ENCODE data around the gene GART.
A peak's percentile ranks its signal among the peaks of the same experiment; 100 is the strongest.

GART gene

GRCh38 chr21:33552093-33552998 is 10.4 kb upstream of the GART start:
- TF ChIP-seq TAF1 (IDR thresholded peaks at IDR 0.05; ENCODE audit: borderline replicate concordance, low read depth, low read length) (no peak), POLR2AphosphoS5 (IDR thresholded peaks at IDR 0.05; ENCODE audit: low read depth, low read length) (peak; percentile 72), POLR2A (IDR thresholded peaks at IDR 0.05; ENCODE audit: low read depth, low read length) (peak; percentile 9)
- no peak for DNase-seq (ENCODE audit: insufficient read length)
- FAIRE-seq, result no peak

DNA sequence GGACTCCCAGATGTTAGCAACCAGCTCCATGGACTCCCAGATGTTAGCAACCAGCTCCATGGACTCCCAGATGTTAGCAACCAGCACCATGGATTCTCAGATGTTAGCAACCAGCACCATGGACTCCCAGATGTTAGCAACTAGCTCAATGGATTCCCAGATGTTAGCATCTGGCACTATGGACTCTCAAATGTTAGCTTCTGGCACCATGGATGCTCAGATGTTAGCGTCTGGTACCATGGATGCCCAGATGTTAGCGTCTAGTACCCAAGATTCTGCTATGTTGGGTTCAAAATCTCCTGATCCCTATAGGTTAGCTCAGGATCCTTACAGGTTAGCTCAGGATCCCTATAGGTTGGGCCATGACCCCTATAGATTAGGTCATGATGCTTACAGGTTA is 9.7 kb upstream of the GART start:
- DNase-seq (ENCODE audit: insufficient read length) (no peak), FAIRE-seq (no peak)
- no peak; the same call in 1 of the 2 replicates for TF ChIP-seq POLR2AphosphoS5 (IDR thresholded peaks at IDR 0.05; ENCODE audit: low read depth, low read length)
- no peak; the same call in 1 of the 2 replicates for TF ChIP-seq POLR2A (IDR thresholded peaks at IDR 0.05; ENCODE audit: low read depth, low read length)
- TF ChIP-seq TAF1 (IDR thresholded peaks at IDR 0.05; ENCODE audit: borderline replicate concordance, low read depth, low read length), result no peak

GRCh38 chr21:33550772-33551660 is 9.1 kb upstream of the GART start:
- TF ChIP-seq POLR2AphosphoS5 (IDR thresholded peaks at IDR 0.05; ENCODE audit: low read depth, low read length) (peak; percentile 52), POLR2A (IDR thresholded peaks at IDR 0.05; ENCODE audit: low read depth, low read length) (peak; percentile 53; the same call in 1 of the 2 replicates), TAF1 (IDR thresholded peaks at IDR 0.05; ENCODE audit: borderline replicate concordance, low read depth, low read length) (no peak)
- no peak for FAIRE-seq
- DNase-seq (ENCODE audit: insufficient read length), result no peak

- DNase-seq (ENCODE audit: insufficient read length) (no peak), FAIRE-seq (no peak)
Measured at GRCh38 chr21:33549848-33550771, 8.2 kb upstream of the GART start.

GRCh38 chr21:33546086-33546485 is 4.2 kb upstream of the GART start:
- DNase-seq (ENCODE audit: insufficient read length) (no peak), FAIRE-seq (no peak)

More at GRCh38 chr21:33549848-33550771, 8.2 kb upstream of the GART start:
- TF ChIP-seq TAF1 (IDR thresholded peaks at IDR 0.05; ENCODE audit: borderline replicate concordance, low read depth, low read length) (no peak), POLR2AphosphoS5 (IDR thresholded peaks at IDR 0.05; ENCODE audit: low read depth, low read length) (no peak), POLR2A (IDR thresholded peaks at IDR 0.05; ENCODE audit: low read depth, low read length) (no peak)

DNA sequence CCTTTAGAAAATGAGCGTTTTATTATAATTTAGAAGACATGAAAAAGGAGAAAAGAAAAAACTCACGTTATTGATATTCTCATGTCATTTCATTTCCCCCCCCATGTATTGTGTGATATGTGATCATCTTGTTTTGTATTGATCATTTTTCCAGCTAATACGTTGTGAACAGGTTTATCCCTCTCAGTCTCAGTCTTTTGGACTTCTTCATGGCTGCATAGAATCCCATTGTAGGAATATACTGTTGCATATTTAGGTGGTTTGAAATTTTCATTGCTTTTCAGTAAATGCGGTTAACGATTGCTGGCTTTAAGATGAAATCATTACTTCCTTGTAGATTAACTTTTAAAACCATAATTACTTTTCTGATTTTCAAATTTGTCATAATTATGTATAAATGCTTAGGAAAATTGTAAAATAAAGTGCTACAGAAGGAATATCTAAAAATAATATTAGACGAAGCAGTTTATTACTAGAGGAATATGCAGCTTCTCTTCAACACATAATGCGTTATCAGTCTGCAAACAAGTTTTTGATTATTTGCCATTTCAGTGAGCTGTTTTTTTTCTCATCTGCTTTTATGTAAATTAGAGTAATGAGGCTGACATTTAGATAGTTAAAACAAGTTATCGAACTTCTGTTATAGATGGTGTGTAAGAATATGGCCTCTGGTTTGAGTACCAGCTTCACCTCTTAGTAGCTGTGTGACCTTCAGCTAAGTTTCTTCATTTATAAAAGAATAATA is 2.7 kb upstream of the GART start:
- no peak for FAIRE-seq
- TF ChIP-seq TAF1 (IDR thresholded peaks at IDR 0.05; ENCODE audit: borderline replicate concordance, low read depth, low read length) (no peak), POLR2A (IDR thresholded peaks at IDR 0.05; ENCODE audit: low read depth, low read length) (no peak), POLR2AphosphoS5 (IDR thresholded peaks at IDR 0.05; ENCODE audit: low read depth, low read length) (no peak)
- no peak for DNase-seq (ENCODE audit: insufficient read length)

More at GRCh38 chr21:33546086-33546485, 4.2 kb upstream of the GART start:
- TF ChIP-seq TAF1 (IDR thresholded peaks at IDR 0.05; ENCODE audit: borderline replicate concordance, low read depth, low read length) (no peak), POLR2AphosphoS5 (IDR thresholded peaks at IDR 0.05; ENCODE audit: low read depth, low read length) (no peak), POLR2A (IDR thresholded peaks at IDR 0.05; ENCODE audit: low read depth, low read length) (no peak)

GRCh38 chr21:33543505-33544129 is 1.7 kb upstream of the GART start:
- FAIRE-seq, result no peak
- no peak for DNase-seq (ENCODE audit: insufficient read length)
- TF ChIP-seq POLR2A (IDR thresholded peaks at IDR 0.05; ENCODE audit: low read depth, low read length) (no peak), POLR2AphosphoS5 (IDR thresholded peaks at IDR 0.05; ENCODE audit: low read depth, low read length) (no peak), TAF1 (IDR thresholded peaks at IDR 0.05; ENCODE audit: borderline replicate concordance, low read depth, low read length) (no peak)

GRCh38 chr21:33542640-33543504 is 955 bp upstream of the GART start, which contains the start of gene SON:
Gene SON (plus strand): TSS chr21:33543038. CDS start chr21:33543093, 55 bp downstream.
- peak; percentile 91 for TF ChIP-seq POLR2A (IDR thresholded peaks at IDR 0.05; ENCODE audit: low read depth, low read length)
- peak; percentile 69 for TF ChIP-seq TAF1 (IDR thresholded peaks at IDR 0.05; ENCODE audit: borderline replicate concordance, low read depth, low read length)
- peak; percentile 95 for TF ChIP-seq POLR2AphosphoS5 (IDR thresholded peaks at IDR 0.05; ENCODE audit: low read depth, low read length)
- DNase-seq (ENCODE audit: insufficient read length), result peak; percentile 85
- no peak for FAIRE-seq
